ENCODE results near the gene NCOA1.

GRCh38 chr2:24515335-24515734 lies 24.3 kb downstream of the NCOA1 start:
- TF ChIP-seq POLR2A (IDR thresholded peaks at IDR 0.05; ENCODE audit: low read depth, low read length), result no peak
- no peak for TF ChIP-seq CTCF (conservative IDR thresholded peaks at IDR 0.05; ENCODE audit: low read depth, low read length)

Measured in IMR-90 (cell line).